ENCODE data around the gene ZSCAN5A.

GRCh38 chr19:56309511-56310185 lies 5.0 kb downstream of the ZSCAN5A start:
- TF ChIP-seq CTCF (IDR thresholded peaks at IDR 0.05) (peak in 2 of 4 experiments; percentile 18 to 30), POLR2A (IDR thresholded peaks at IDR 0.05) (no peak), POLR2AphosphoS5 (IDR thresholded peaks at IDR 0.05) (no peak), EP300 (IDR thresholded peaks at IDR 0.05) (no peak)
